Muscle of leg (tissue), 11 donors: ENCODE results near the gene BCL2L11. TPM values are rescaled to one million over a fixed set of nuclear protein-coding genes. Genes with fewer than 3 reads are reported as not detected.

ENCODE experiments used
- DNase-seq: peaks from one replicate; pipeline ENCODE4 v3.0.0; 2013
- H3K27ac ChIP-seq: one replicate; pipeline ENCODE4 v1.5.1; 2013; ENCODE audit warnings: mild to moderate bottlenecking, low read length, control low read depth
- H3K27me3 ChIP-seq: one replicate; pipeline ENCODE4 v1.6.1; 2013; ENCODE audit warnings: low read length; ENCODE audit not compliant: control insufficient read depth, insufficient read depth
- H3K36me3 ChIP-seq: one replicate; pipeline ENCODE4 v1.6.1; 2013; ENCODE audit warnings: low read length; ENCODE audit not compliant: control insufficient read depth, insufficient read depth
- H3K4me1 ChIP-seq: one replicate; pipeline ENCODE4 v1.6.1; 2013; ENCODE audit warnings: low read length; ENCODE audit not compliant: control insufficient read depth, insufficient read depth
- H3K4me3 ChIP-seq: one replicate; pipeline ENCODE4 v1.5.1; 2013; ENCODE audit warnings: low read length, control low read depth
- H3K9me3 ChIP-seq: replicated peaks from 2 replicates; pipeline ENCODE4 v1.6.1; 2013; ENCODE audit warnings: low read depth, low read length; ENCODE audit not compliant: control insufficient read depth
- WGBS: methylation state at CpG from one replicate; pipeline ENCODE4 v1.1.5; 2013; ENCODE audit warnings: missing lambda C conversion rate; ENCODE audit not compliant: insufficient coverage; 5-methylcytosine and 5-hydroxymethylcytosine counted together
- polyA plus RNA-seq, 8 donors: library from polyadenylated mRNA; unstranded; fragments of 120-200 nt; gene quantifications; one replicate each; pipeline versions ENCODE4 v1.2.1 to v1.2.3, GENCODE V29; 2013; ENCODE audit warnings: inconsistent platforms in 1 of 8, low replicate concordance in 1 of 8; ENCODE audit not compliant: insufficient read length in 8 of 8, insufficient read depth in 1 of 8
- total RNA-seq: library from RNA; stranded (reverse); fragments of 120-200 nt; gene quantifications from one replicate; pipeline ENCODE4 v1.2.4, GENCODE V29; 2013

Gene BCL2L11
- total and polyA plus RNA-seq, 9 donors: 5.9 to 9.6 (median 6.9) TPM

GRCh38 chr2:111100765-111101162 lies 19.9 kb upstream of the BCL2L11 start:
- Histone ChIP-seq H3K27ac (no peak overlapping the region), H3K4me1 (no peaks in the 10 kb centered on the region), H3K9me3 (no peaks in the 10 kb centered on the region), H3K27me3 (no peaks in the 10 kb centered on the region), H3K36me3 (no peaks in the 10 kb centered on the region), H3K4me3 (no peak overlapping the region)
- DNase-seq: no peak
- 72% methylated on average over 3 of the region's 5 CpGs for WGBS

GRCh38 chr2:111101592-111101991 lies 19.1 kb upstream of the BCL2L11 start:
- Histone ChIP-seq H3K4me1 (no peaks in the 10 kb centered on the region), H3K4me3 (no peak overlapping the region), H3K36me3 (no peaks in the 10 kb centered on the region), H3K9me3 (no peaks in the 10 kb centered on the region), H3K27me3 (no peaks in the 10 kb centered on the region), H3K27ac (no peak overlapping the region)
- DNase-seq: no peak
- WGBS: no CpG with 5 or more reads among the region's 2 CpGs

- H3K4me3 ChIP-seq: no peak overlapping the region
- WGBS: no CpG with 5 or more reads among the region's 2 CpGs
- no peaks in the 10 kb centered on the region for H3K27me3 ChIP-seq
- no peaks in the 10 kb centered on the region for H3K36me3 ChIP-seq
- no peaks in the 10 kb centered on the region for H3K9me3 ChIP-seq
- H3K27ac ChIP-seq: no peak overlapping the region
- DNase-seq: no peak
- H3K4me1 ChIP-seq: no peaks in the 10 kb centered on the region
Measured at GRCh38 chr2:111102216-111102615, 18.5 kb upstream of the BCL2L11 start.

- Histone ChIP-seq H3K9me3 (no peaks in the 10 kb centered on the region), H3K36me3 (no peaks in the 10 kb centered on the region), H3K4me1 (no peaks in the 10 kb centered on the region), H3K27me3 (no peaks in the 10 kb centered on the region), H3K27ac (no peak overlapping the region), H3K4me3 (no peak overlapping the region)
- no peak for DNase-seq
- WGBS: no CpG with 5 or more reads among the region's 2 CpGs
Measured at GRCh38 chr2:111105926-111106325, 14.8 kb upstream of the BCL2L11 start.

GRCh38 chr2:111106706-111107105 lies 14.0 kb upstream of the BCL2L11 start:
- Histone ChIP-seq H3K36me3 (no peaks in the 10 kb centered on the region), H3K4me1 (no peaks in the 10 kb centered on the region), H3K9me3 (no peaks in the 10 kb centered on the region), H3K27me3 (no peaks in the 10 kb centered on the region), H3K4me3 (no peak overlapping the region), H3K27ac (no peak overlapping the region)
- no peak for DNase-seq
- WGBS: 100% methylated on average over 2 of the region's 5 CpGs

- Histone ChIP-seq H3K4me1 (no peaks in the 10 kb centered on the region), H3K4me3 (no peak overlapping the region), H3K36me3 (no peaks in the 10 kb centered on the region), H3K27me3 (peaks cover 4% of the 10 kb centered on the region), H3K27ac (no peak overlapping the region), H3K9me3 (no peaks in the 10 kb centered on the region)
- no CpG with 5 or more reads among the region's 2 CpGs for WGBS
- DNase-seq: no peak
Measured at GRCh38 chr2:111108745-111109271, 11.9 kb upstream of the BCL2L11 start.

GRCh38 chr2:111111101-111111755 lies 9.5 kb upstream of the BCL2L11 start:
- H3K27ac ChIP-seq: no peak overlapping the region
- H3K27me3 ChIP-seq: peaks cover 6% of the 10 kb centered on the region

GRCh38 chr2:111113838-111114237 lies 6.9 kb upstream of the BCL2L11 start:
- WGBS: no CpG with 5 or more reads among the region's 1 CpG
- H3K36me3 ChIP-seq: no peaks in the 10 kb centered on the region
- no peak overlapping the region for H3K4me3 ChIP-seq
- H3K27me3 ChIP-seq: peaks cover 31% of the 10 kb centered on the region
- DNase-seq: no peak
- peaks cover 4% of the 10 kb centered on the region for H3K9me3 ChIP-seq
- no peak overlapping the region for H3K27ac ChIP-seq
- H3K4me1 ChIP-seq: peaks cover 21% of the 10 kb centered on the region

More at GRCh38 chr2:111111101-111111755, 9.5 kb upstream of the BCL2L11 start:
- H3K4me1 ChIP-seq: no peaks in the 10 kb centered on the region
- no peaks in the 10 kb centered on the region for H3K36me3 ChIP-seq
- no peaks in the 10 kb centered on the region for H3K9me3 ChIP-seq
- DNase-seq: no peak
- no CpG with 5 or more reads among the region's 4 CpGs for WGBS
- H3K4me3 ChIP-seq: no peak overlapping the region

- H3K27ac ChIP-seq: no peak overlapping the region
- peak; percentile 7 for DNase-seq
- H3K27me3 ChIP-seq: peaks cover 51% of the 10 kb centered on the region
- H3K9me3 ChIP-seq: peaks cover 4% of the 10 kb centered on the region
- H3K4me3 ChIP-seq: no peak overlapping the region
- H3K36me3 ChIP-seq: no peaks in the 10 kb centered on the region
- peaks cover 35% of the 10 kb centered on the region for H3K4me1 ChIP-seq
- 55% methylated on average over 4 of the region's 7 CpGs for WGBS
Measured at GRCh38 chr2:111116011-111116746, 4.5 kb upstream of the BCL2L11 start.

- Histone ChIP-seq H3K4me1 (peaks cover 41% of the 10 kb centered on the region), H3K4me3 (peak overlapping the region; percentile 22), H3K9me3 (peaks cover 4% of the 10 kb centered on the region), H3K36me3 (no peaks in the 10 kb centered on the region), H3K27ac (no peak overlapping the region), H3K27me3 (peaks cover 60% of the 10 kb centered on the region)
- peak; percentile 86 for DNase-seq
- WGBS: 10% methylated on average over 23 of the region's 30 CpGs
Measured at GRCh38 chr2:111116843-111117597, 3.7 kb upstream of the BCL2L11 start.
